GM23338 (cell line): ENCODE data around the gene FAAH. TPM values are rescaled to one million over a fixed set of nuclear protein-coding genes. Genes with fewer than 3 reads are reported as not detected.
"Not testable (repeated sequence)": the region's sequence is repeated elsewhere in the genome, so short reads cannot be mapped to it uniquely, and the experiment has no call there.

ENCODE experiments used
- ATAC-seq: fragments of 200-7000 bp; cut with Tn5 transposase; 3 replicates; pipeline ENCODE4 v1.9.1; 2020
- DNase-seq: peaks from one replicate; pipeline ENCODE4 v3.0.0-alpha.2; 2015; ENCODE audit warnings: low spot score
- H2AFZ ChIP-seq: fragments of 200-600 bp; sonication (generic); 2 replicates; pipeline ENCODE4 v1.8.0; 2016; ENCODE audit warnings: antibody characterized with exemption, mild to moderate bottlenecking, moderate library complexity
- H3F3A ChIP-seq: fragments of 200-600 bp; sonication (generic); replicated peaks from 2 replicates; pipeline ENCODE4 v1.8.0; 2017; ENCODE audit warnings: antibody characterized with exemption, mixed run types, low read depth
- H3K27ac ChIP-seq: fragments of 200-600 bp; sonication (generic); 2 replicates; pipeline ENCODE4 v1.6.1; 2016; ENCODE audit warnings: low read depth
- H3K27me3 ChIP-seq: fragments of 200-600 bp; sonication (generic); 2 replicates; pipeline ENCODE4 v1.8.0; 2016; ENCODE audit warnings: mild to moderate bottlenecking, mixed run types, moderate library complexity; ENCODE audit not compliant: insufficient read depth
- H3K36me3 ChIP-seq: fragments of 200-600 bp; sonication (generic); 2 replicates; pipeline ENCODE4 v1.8.0; 2016; ENCODE audit warnings: mild to moderate bottlenecking; ENCODE audit not compliant: insufficient read depth
- H3K4me1 ChIP-seq: fragments of 200-600 bp; sonication (generic); 2 replicates; pipeline ENCODE4 v1.8.0; 2016; ENCODE audit warnings: mild to moderate bottlenecking, moderate library complexity; ENCODE audit not compliant: insufficient read depth
- H3K4me2 ChIP-seq: fragments of 200-600 bp; sonication (generic); 2 replicates; pipeline ENCODE4 v1.7.1; 2017; ENCODE audit warnings: mixed run types
- H3K4me3 ChIP-seq: fragments of 200-600 bp; sonication (generic); 2 replicates; pipeline ENCODE4 v1.6.1; 2016; ENCODE audit warnings: mixed run types
- H3K79me2 ChIP-seq: fragments of 200-600 bp; sonication (generic); replicated peaks from 2 replicates; pipeline ENCODE4 v1.8.0; 2017; ENCODE audit warnings: mild to moderate bottlenecking; ENCODE audit not compliant: insufficient read depth
- H3K9me2 ChIP-seq: fragments of 200-600 bp; sonication (generic); 2 replicates; pipeline ENCODE4 v1.8.0; 2017; ENCODE audit not compliant: insufficient read depth
- H4K20me1 ChIP-seq: fragments of 200-600 bp; sonication (generic); replicated peaks from 2 replicates; pipeline ENCODE4 v1.8.0; 2017; ENCODE audit warnings: mild to moderate bottlenecking; ENCODE audit not compliant: insufficient read depth
- H3K27ac Mint-ChIP-seq: 2 replicates; pipeline ENCODE4 v1.8.0; 2020; ENCODE audit warnings: inconsistent platforms, mild to moderate bottlenecking, moderate library complexity, mixed read lengths
- H3K27me3 Mint-ChIP-seq: 3 replicates; pipeline ENCODE4 v1.8.0; 2022; ENCODE audit warnings: low read depth, mild to moderate bottlenecking, moderate library complexity, mixed read lengths, inconsistent platforms; ENCODE audit not compliant: insufficient read depth, poor library complexity
- H3K36me3 Mint-ChIP-seq: 3 replicates; pipeline ENCODE4 v1.8.0; 2021; ENCODE audit warnings: low read depth, mild to moderate bottlenecking, inconsistent platforms, moderate library complexity, mixed read lengths
- H3K4me1 Mint-ChIP-seq: 3 replicates; pipeline ENCODE4 v1.8.0; 2020; ENCODE audit warnings: mild to moderate bottlenecking, inconsistent platforms, mixed read lengths
- H3K4me3 Mint-ChIP-seq: 3 replicates; pipeline ENCODE4 v1.8.0; 2021; ENCODE audit warnings: moderate library complexity, mild to moderate bottlenecking, inconsistent platforms, mixed read lengths
- H3K9me3 Mint-ChIP-seq: 3 replicates; pipeline ENCODE4 v1.8.0; 2020; ENCODE audit warnings: moderate library complexity, mild to moderate bottlenecking, inconsistent platforms, mixed read lengths
- EZH2phosphoT487 ChIP-seq: fragments of 200-600 bp; sonication (generic); IDR thresholded peaks from one replicate; pipeline ENCODE4 v1.8.1; 2018; ENCODE audit warnings: antibody characterized with exemption; ENCODE audit not compliant: unreplicated experiment
- polyA plus RNA-seq: library from polyadenylated mRNA; unstranded; fragments of >200 nt; fragmentation: Nextera tagmentation; extraction: Ambion mirVana; gene quantifications from 2 replicates; pipeline ENCODE4 v1.2.1, GENCODE V29; 2016
- total RNA-seq: library from RNA; depleted of rRNA; stranded (reverse); fragments of >200 nt; shearing (Covaris generic); gene quantifications from 2 replicates; pipeline ENCODE4 v1.2.3, GENCODE V29; 2014
- TF ChIP-seq, protein P1 (sequence below), 2 experiments: fragments of 200-600 bp in 1 of 2; sonication (generic) in 1 of 2; conservative IDR thresholded peaks; 2 replicates each; pipeline versions ENCODE4 v1.5.1 to v1.6.1; 2016 to 2017; ENCODE audit warnings: antibody characterized with exemption in 2 of 2, low read depth in 2 of 2, mild to moderate bottlenecking in 2 of 2, moderate library complexity in 1 of 2
- TF ChIP-seq, protein P2 (sequence below): fragments of 250-450 bp; sonication (Bioruptor Pico); IDR thresholded peaks from 2 replicates; pipeline ENCODE4 v1.5.0; 2020; ENCODE audit warnings: mild to moderate bottlenecking, moderate library complexity

Gene FAAH
- total and polyA plus RNA-seq, 2 experiments from 2014 or later, result 10.7 to 24.0 TPM

DNA sequence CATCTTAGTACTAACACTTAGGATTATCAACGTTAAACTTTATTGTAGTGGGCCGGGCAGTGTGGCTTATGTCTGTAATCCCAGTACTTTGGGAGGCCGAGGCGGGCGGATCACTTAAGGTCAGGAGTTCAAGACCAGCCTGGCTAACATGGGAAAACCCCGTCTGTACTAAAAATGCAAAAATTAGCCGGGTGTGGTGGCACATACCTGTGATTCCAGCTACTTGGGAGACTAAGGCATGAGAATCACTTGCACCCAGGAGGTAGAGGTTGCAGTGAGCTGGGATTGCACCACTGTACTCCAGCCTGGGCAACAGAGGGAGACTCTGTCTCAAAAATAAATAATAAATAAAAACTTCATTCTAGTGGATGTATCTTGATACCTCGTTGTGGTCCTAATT, 28.3 kb upstream of the FAAH start:
- not testable (repeated sequence) for H3K27me3 ChIP-seq, H2AFZ ChIP-seq, H3K4me1 ChIP-seq, H3K27ac Mint-ChIP-seq, H3K9me3 Mint-ChIP-seq, H3K4me2 ChIP-seq, H3K4me3 Mint-ChIP-seq, H4K20me1 ChIP-seq, ATAC-seq, H3K9me2 ChIP-seq, H3K27ac ChIP-seq, DNase-seq, H3K4me3 ChIP-seq, H3K36me3 ChIP-seq, H3F3A ChIP-seq, H3K4me1 Mint-ChIP-seq, H3K79me2 ChIP-seq, H3K27me3 Mint-ChIP-seq
- H3K36me3 Mint-ChIP-seq, result peaks cover 40% of the 10 kb centered on the region

DNA sequence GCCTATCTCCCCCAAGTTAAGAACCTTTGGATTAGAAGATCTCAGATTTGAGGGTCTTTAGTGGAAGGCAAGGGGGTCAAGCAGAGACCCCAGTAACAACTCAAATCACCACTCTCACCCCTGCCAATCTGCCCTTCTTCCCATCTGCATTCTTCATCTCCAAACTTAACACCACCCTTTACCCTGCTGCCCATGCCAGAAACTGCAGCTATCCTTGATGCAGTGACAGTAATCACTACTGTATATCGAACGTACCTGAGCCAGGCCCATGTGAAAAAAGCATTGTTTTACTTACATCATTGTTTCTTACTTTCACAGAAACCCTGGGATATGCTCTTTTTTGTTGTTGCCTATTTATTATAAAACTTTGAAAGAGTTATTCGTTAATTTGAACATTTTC, 27.0 kb upstream of the FAAH start:
- no peak overlapping the region for H3K4me2 ChIP-seq
- DNase-seq (no peak), ATAC-seq (peak; percentile 56)
- H3K79me2 ChIP-seq, result no peaks in the 10 kb centered on the region
- no peaks in the 10 kb centered on the region for H3K4me1 ChIP-seq
- no peak overlapping the region for H3K4me3 Mint-ChIP-seq
- peaks cover 3% of the 10 kb centered on the region; the same call in 1 of the 2 replicates for H3F3A ChIP-seq
- H3K27ac Mint-ChIP-seq, result no peak overlapping the region
- peaks cover 6% of the 10 kb centered on the region; the same call in 2 of the 3 replicates for H3K4me1 Mint-ChIP-seq
- H3K27me3 Mint-ChIP-seq, result no peaks in the 10 kb centered on the region
- H3K9me3 Mint-ChIP-seq, result no peaks in the 10 kb centered on the region; the same call in 2 of the 3 replicates
- H3K9me2 ChIP-seq, result no peaks in the 10 kb centered on the region
- no peaks in the 10 kb centered on the region; the same call in 1 of the 2 replicates for H4K20me1 ChIP-seq
- H3K4me3 ChIP-seq, result no peak overlapping the region
- no peaks in the 10 kb centered on the region for H3K27me3 ChIP-seq
- no peak overlapping the region for H3K27ac ChIP-seq
- peaks cover 9% of the 10 kb centered on the region for H3K36me3 ChIP-seq
- H3K36me3 Mint-ChIP-seq, result peaks cover 30% of the 10 kb centered on the region
- TF ChIP-seq, protein P1, sequence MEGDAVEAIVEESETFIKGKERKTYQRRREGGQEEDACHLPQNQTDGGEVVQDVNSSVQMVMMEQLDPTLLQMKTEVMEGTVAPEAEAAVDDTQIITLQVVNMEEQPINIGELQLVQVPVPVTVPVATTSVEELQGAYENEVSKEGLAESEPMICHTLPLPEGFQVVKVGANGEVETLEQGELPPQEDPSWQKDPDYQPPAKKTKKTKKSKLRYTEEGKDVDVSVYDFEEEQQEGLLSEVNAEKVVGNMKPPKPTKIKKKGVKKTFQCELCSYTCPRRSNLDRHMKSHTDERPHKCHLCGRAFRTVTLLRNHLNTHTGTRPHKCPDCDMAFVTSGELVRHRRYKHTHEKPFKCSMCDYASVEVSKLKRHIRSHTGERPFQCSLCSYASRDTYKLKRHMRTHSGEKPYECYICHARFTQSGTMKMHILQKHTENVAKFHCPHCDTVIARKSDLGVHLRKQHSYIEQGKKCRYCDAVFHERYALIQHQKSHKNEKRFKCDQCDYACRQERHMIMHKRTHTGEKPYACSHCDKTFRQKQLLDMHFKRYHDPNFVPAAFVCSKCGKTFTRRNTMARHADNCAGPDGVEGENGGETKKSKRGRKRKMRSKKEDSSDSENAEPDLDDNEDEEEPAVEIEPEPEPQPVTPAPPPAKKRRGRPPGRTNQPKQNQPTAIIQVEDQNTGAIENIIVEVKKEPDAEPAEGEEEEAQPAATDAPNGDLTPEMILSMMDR (conservative IDR thresholded peaks at IDR 0.05; ENCODE audit: low read depth in 2 of 2), result no peak
- TF ChIP-seq, protein P2, sequence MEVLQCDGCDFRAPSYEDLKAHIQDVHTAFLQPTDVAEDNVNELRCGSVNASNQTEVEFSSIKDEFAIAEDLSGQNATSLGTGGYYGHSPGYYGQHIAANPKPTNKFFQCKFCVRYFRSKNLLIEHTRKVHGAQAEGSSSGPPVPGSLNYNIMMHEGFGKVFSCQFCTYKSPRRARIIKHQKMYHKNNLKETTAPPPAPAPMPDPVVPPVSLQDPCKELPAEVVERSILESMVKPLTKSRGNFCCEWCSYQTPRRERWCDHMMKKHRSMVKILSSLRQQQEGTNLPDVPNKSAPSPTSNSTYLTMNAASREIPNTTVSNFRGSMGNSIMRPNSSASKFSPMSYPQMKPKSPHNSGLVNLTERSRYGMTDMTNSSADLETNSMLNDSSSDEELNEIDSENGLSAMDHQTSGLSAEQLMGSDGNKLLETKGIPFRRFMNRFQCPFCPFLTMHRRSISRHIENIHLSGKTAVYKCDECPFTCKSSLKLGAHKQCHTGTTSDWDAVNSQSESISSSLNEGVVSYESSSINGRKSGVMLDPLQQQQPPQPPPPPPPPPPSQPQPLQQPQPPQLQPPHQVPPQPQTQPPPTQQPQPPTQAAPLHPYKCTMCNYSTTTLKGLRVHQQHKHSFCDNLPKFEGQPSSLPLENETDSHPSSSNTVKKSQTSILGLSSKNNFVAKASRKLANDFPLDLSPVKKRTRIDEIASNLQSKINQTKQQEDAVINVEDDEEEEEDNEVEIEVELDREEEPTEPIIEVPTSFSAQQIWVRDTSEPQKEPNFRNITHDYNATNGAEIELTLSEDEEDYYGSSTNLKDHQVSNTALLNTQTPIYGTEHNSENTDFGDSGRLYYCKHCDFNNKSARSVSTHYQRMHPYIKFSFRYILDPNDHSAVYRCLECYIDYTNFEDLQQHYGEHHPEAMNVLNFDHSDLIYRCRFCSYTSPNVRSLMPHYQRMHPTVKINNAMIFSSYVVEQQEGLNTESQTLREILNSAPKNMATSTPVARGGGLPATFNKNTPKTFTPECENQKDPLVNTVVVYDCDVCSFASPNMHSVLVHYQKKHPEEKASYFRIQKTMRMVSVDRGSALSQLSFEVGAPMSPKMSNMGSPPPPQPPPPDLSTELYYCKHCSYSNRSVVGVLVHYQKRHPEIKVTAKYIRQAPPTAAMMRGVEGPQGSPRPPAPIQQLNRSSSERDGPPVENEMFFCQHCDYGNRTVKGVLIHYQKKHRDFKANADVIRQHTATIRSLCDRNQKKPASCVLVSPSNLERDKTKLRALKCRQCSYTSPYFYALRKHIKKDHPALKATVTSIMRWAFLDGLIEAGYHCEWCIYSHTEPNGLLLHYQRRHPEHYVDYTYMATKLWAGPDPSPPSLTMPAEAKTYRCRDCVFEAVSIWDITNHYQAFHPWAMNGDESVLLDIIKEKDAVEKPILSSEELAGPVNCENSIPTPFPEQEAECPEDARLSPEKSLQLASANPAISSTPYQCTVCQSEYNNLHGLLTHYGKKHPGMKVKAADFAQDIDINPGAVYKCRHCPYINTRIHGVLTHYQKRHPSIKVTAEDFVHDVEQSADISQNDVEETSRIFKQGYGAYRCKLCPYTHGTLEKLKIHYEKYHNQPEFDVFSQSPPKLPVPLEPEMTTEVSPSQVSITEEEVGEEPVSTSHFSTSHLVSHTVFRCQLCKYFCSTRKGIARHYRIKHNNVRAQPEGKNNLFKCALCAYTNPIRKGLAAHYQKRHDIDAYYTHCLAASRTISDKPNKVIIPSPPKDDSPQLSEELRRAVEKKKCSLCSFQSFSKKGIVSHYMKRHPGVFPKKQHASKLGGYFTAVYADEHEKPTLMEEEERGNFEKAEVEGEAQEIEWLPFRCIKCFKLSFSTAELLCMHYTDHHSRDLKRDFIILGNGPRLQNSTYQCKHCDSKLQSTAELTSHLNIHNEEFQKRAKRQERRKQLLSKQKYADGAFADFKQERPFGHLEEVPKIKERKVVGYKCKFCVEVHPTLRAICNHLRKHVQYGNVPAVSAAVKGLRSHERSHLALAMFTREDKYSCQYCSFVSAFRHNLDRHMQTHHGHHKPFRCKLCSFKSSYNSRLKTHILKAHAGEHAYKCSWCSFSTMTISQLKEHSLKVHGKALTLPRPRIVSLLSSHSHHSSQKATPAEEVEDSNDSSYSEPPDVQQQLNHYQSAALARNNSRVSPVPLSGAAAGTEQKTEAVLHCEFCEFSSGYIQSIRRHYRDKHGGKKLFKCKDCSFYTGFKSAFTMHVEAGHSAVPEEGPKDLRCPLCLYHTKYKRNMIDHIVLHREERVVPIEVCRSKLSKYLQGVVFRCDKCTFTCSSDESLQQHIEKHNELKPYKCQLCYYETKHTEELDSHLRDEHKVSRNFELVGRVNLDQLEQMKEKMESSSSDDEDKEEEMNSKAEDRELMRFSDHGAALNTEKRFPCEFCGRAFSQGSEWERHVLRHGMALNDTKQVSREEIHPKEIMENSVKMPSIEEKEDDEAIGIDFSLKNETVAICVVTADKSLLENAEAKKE (CRISPR knock-in tag), result no peak
- TF ChIP-seq EZH2phosphoT487, result no peak
- no peak overlapping the region for H2AFZ ChIP-seq

DNA sequence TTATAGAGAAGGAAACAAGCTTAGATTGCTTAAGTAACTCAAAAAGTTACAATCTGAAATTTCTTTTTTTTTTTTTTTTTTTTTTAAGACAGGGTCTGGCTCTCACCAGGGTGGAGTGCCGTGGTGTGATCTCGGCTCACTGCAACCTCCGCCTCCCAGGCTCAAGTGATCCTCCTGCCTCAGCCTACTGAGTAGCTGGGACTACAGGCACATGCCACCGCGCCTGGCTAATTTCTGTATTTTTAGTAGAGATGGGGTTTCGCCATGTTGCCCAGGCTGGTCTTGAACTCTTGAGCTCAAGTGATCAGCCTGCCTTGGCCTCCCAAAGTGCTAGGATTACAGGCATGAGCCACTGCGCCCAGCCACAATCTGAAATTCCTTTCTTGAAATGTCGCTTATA, 26.4 kb upstream of the FAAH start:
- not testable (repeated sequence) for H2AFZ ChIP-seq, H3K27me3 Mint-ChIP-seq, H3K4me3 Mint-ChIP-seq, H3K79me2 ChIP-seq, DNase-seq, H3K4me1 ChIP-seq, H3K4me2 ChIP-seq, H3F3A ChIP-seq, H3K9me2 ChIP-seq, H3K27me3 ChIP-seq, H3K36me3 ChIP-seq, H3K27ac ChIP-seq, H3K4me3 ChIP-seq, H3K9me3 Mint-ChIP-seq, ATAC-seq, H3K27ac Mint-ChIP-seq, H4K20me1 ChIP-seq, H3K4me1 Mint-ChIP-seq
- H3K36me3 Mint-ChIP-seq, result peaks cover 24% of the 10 kb centered on the region
